Keratinocyte (primary cell): ENCODE data around the gene RMC1. TPM values are rescaled to one million over a fixed set of nuclear protein-coding genes. Genes with fewer than 3 reads are reported as not detected.

Experiments
- DNase-seq: peaks from one replicate; pipeline ENCODE4 v3.0.0-alpha.2; 2011; ENCODE audit warnings: low read depth, missing footprints, low spot score
- FAIRE-seq: peaks from 2 replicates; lab custom pipeline; 2011; peaks lifted over from hg19 to GRCh38; lab: Jason Lieb, UNC
- H2AFZ ChIP-seq: 2 replicates; pipeline ENCODE4 v1.6.0; 2012; ENCODE audit warnings: low read length, control low read depth, inconsistent platforms; ENCODE audit not compliant: control insufficient read depth
- H3K27ac ChIP-seq: 2 replicates; pipeline ENCODE4 v1.5.1; 2011; ENCODE audit warnings: low read length; ENCODE audit not compliant: control insufficient read depth, insufficient read depth
- H3K27me3 ChIP-seq: 3 replicates; pipeline ENCODE4 v1.6.0; 2011; ENCODE audit warnings: low read length; ENCODE audit not compliant: control insufficient read depth, insufficient read depth; ENCODE audit errors: extremely low read depth
- H3K36me3 ChIP-seq, 2 experiments: 2 replicates in 1 of 2; 3 replicates in 1 of 2; pipeline ENCODE4 v1.5.1; 2011; ENCODE audit warnings: low read length in 2 of 2, mild to moderate bottlenecking in 1 of 2; ENCODE audit not compliant: control insufficient read depth in 2 of 2, insufficient read depth in 2 of 2; ENCODE audit errors: extremely low read depth in 1 of 2
- H3K4me1 ChIP-seq: 3 replicates; pipeline ENCODE4 v1.5.1; 2011; ENCODE audit warnings: low read length; ENCODE audit not compliant: control insufficient read depth, insufficient read depth; ENCODE audit errors: extremely low read depth
- H3K4me2 ChIP-seq: 3 replicates; pipeline ENCODE4 v1.6.0; 2011; ENCODE audit warnings: low read depth, low read length; ENCODE audit not compliant: control insufficient read depth, insufficient read depth; ENCODE audit errors: extremely low read depth
- H3K4me3 ChIP-seq, 3 experiments: fragments of 200-600 bp in 1 of 3; sonication (generic) in 1 of 3; 2 replicates in 2 of 3; 3 replicates in 1 of 3; pipeline ENCODE4 v1.5.1; 2011 to 2016; ENCODE audit warnings: low read length in 3 of 3, mild to moderate bottlenecking in 3 of 3, control low read depth in 2 of 3, inconsistent platforms in 1 of 3, low read depth in 1 of 3, mixed read lengths in 1 of 3, mixed run types in 1 of 3, moderate library complexity in 1 of 3; ENCODE audit not compliant: control insufficient read depth in 2 of 3, insufficient read depth in 2 of 3; ENCODE audit errors: extremely low read depth in 1 of 3
- H3K79me2 ChIP-seq: 2 replicates; pipeline ENCODE4 v1.6.0; 2012; ENCODE audit warnings: low read length; ENCODE audit not compliant: control insufficient read depth, insufficient read depth
- H3K9ac ChIP-seq: 3 replicates; pipeline ENCODE4 v1.6.0; 2011; ENCODE audit warnings: low read length; ENCODE audit not compliant: control insufficient read depth, insufficient read depth; ENCODE audit errors: extremely low read depth
- H3K9me1 ChIP-seq: 3 replicates; pipeline ENCODE4 v1.6.0; 2011; ENCODE audit warnings: low read length; ENCODE audit not compliant: control insufficient read depth, insufficient read depth; ENCODE audit errors: extremely low read depth
- H3K9me3 ChIP-seq: 2 replicates; pipeline ENCODE4 v1.5.1; 2012; ENCODE audit warnings: low read depth, low read length; ENCODE audit not compliant: control insufficient read depth
- H4K20me1 ChIP-seq: 3 replicates; pipeline ENCODE4 v1.6.0; 2011; ENCODE audit warnings: low read length; ENCODE audit not compliant: control insufficient read depth, insufficient read depth; ENCODE audit errors: extremely low read depth
- EZH2 ChIP-seq: IDR thresholded peaks from one replicate; pipeline ENCODE4 v1.6.1; 2012; ENCODE audit warnings: inconsistent platforms, mild to moderate bottlenecking, low read length, moderate library complexity
- dilution Hi-C: fragments of 300-500 bp; cut with MboI; formaldehyde crosslinking; loops from one replicate; pipeline ENCODE4 v1.7.0; 2020; ENCODE audit warnings: low sequenced_read_pairs; ENCODE audit not compliant: extremely low pct_ligation_motif_present
- polyA plus RNA-seq, 5 experiments: library from polyadenylated mRNA; depleted of rRNA in 3 of 5; stranded (reverse) in 3 of 5; stranded (forward) in 1 of 5; unstranded in 1 of 5; fragments of >200 nt; gene quantifications; 1 replicate in 1 of 5; 2 replicates in 3 of 5; 3 replicates in 1 of 5; pipeline versions ENCODE4 v1.2.1 to v1.2.3, GENCODE V29; 2011 to 2012; ENCODE audit warnings: missing spikeins in 2 of 5, low read depth in 1 of 5, low replicate concordance in 1 of 5
- TF ChIP-seq, protein P1 (sequence below), 3 experiments: IDR thresholded peaks in 1 of 3; conservative IDR thresholded peaks in 1 of 3; optimal IDR thresholded peaks in 1 of 3; 2 replicates in 2 of 3; 3 replicates in 1 of 3; pipeline versions ENCODE3 to v1.5.1; 2011; ENCODE audit warnings: low read length in 3 of 3, mild to moderate bottlenecking in 3 of 3, moderate library complexity in 2 of 3, control low read depth in 1 of 3, inconsistent platforms in 1 of 3; ENCODE audit not compliant: insufficient read depth in 2 of 3; ENCODE audit errors: extremely low read depth in 1 of 3

Gene RMC1
- polyA plus RNA-seq, 1 donor (not counting 4 experiments of a cell fraction or from before 2014, with no cell fraction given) = 26.4 TPM

DNA sequence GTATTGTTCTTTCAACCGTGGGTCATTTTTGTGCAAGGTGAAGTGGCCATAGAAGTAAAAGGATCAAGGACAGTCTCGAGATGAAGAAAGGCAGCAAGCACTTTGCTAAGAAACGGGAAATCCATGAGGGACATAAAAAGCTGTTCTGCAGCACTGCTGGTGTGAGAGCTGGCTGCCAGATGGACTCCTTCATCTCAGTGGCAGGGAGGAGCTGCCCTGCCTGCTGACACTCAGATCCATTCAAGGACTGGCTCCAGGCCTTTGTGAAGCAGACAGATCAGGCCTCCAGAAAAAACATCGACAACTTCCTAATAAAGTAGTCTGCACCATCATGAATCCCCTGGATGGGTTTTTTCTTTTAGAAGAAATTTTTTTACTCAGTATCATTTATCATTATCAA lies 29.5 kb downstream of the RMC1 start:
- H3K27ac ChIP-seq = no peak overlapping the region
- dilution Hi-C loops = no loop called here
- DNase-seq (no peak), FAIRE-seq (no peak)
- H3K27me3 ChIP-seq = no peaks in the 10 kb centered on the region
- H3K9me3 ChIP-seq = no peaks in the 10 kb centered on the region
- no peak overlapping the region for H2AFZ ChIP-seq
- peaks cover 12% of the 10 kb centered on the region for H3K4me1 ChIP-seq
- H3K9me1 ChIP-seq = no peaks in the 10 kb centered on the region
- no peak overlapping the region for H3K9ac ChIP-seq
- TF ChIP-seq EZH2 = no peak
- TF ChIP-seq, protein P1, sequence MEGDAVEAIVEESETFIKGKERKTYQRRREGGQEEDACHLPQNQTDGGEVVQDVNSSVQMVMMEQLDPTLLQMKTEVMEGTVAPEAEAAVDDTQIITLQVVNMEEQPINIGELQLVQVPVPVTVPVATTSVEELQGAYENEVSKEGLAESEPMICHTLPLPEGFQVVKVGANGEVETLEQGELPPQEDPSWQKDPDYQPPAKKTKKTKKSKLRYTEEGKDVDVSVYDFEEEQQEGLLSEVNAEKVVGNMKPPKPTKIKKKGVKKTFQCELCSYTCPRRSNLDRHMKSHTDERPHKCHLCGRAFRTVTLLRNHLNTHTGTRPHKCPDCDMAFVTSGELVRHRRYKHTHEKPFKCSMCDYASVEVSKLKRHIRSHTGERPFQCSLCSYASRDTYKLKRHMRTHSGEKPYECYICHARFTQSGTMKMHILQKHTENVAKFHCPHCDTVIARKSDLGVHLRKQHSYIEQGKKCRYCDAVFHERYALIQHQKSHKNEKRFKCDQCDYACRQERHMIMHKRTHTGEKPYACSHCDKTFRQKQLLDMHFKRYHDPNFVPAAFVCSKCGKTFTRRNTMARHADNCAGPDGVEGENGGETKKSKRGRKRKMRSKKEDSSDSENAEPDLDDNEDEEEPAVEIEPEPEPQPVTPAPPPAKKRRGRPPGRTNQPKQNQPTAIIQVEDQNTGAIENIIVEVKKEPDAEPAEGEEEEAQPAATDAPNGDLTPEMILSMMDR (optimal IDR thresholded peaks at IDR 0.05 in 1 of 3, IDR thresholded peaks at IDR 0.05 in 1 of 3, conservative IDR thresholded peaks at IDR 0.05 in 1 of 3; ENCODE audit: extremely low read depth in 1 of 3, insufficient read depth in 2 of 3, low read length in 3 of 3) = no peak
- H3K4me3 ChIP-seq = no peak overlapping the region
- H3K36me3 ChIP-seq = peaks cover 49 to 66% of the 10 kb centered on the region in 2 experiments
- H3K4me2 ChIP-seq = no peak overlapping the region
- H3K79me2 ChIP-seq = no peaks in the 10 kb centered on the region
- peaks cover 4% of the 10 kb centered on the region for H4K20me1 ChIP-seq

DNA sequence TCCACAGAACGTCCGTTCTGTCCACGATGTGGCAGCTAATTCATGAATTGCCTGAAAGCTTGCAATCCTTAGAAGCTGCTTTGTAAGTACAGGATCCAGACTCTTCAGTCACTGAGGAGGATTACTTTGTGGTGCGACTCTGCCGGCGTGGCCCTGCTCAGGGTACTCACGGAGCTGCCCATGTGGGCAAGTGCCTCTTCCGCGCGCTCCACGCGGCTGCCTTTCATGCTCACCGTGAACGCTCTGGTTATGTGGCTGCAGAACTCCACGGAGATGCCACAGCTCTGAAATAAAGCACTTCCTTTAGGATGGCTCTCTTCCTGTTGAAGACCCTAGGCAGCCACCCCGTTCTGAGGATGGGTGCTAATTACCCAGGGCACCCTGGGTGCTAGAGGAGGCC lies 31.0 kb downstream of the RMC1 start:
- no peak overlapping the region for H2AFZ ChIP-seq
- no peak overlapping the region for H3K9ac ChIP-seq
- peaks cover 11% of the 10 kb centered on the region for H3K4me1 ChIP-seq
- dilution Hi-C loops = no loop called here
- peaks cover 56 to 61% of the 10 kb centered on the region in 2 experiments for H3K36me3 ChIP-seq
- H3K9me3 ChIP-seq = no peaks in the 10 kb centered on the region
- no peak for DNase-seq
- H3K4me3 ChIP-seq = no peak overlapping the region
- H3K27ac ChIP-seq = no peak overlapping the region
- H3K9me1 ChIP-seq = no peaks in the 10 kb centered on the region
- no peaks in the 10 kb centered on the region for H3K79me2 ChIP-seq
- peaks cover 2% of the 10 kb centered on the region for H4K20me1 ChIP-seq
- FAIRE-seq = no peak
- H3K27me3 ChIP-seq = no peaks in the 10 kb centered on the region
- TF ChIP-seq, protein P1 (optimal IDR thresholded peaks at IDR 0.05 in 1 of 3, IDR thresholded peaks at IDR 0.05 in 1 of 3, conservative IDR thresholded peaks at IDR 0.05 in 1 of 3; ENCODE audit: extremely low read depth in 1 of 3, insufficient read depth in 2 of 3, low read length in 3 of 3) = no peak
- TF ChIP-seq EZH2 = no peak
- H3K4me2 ChIP-seq = no peak overlapping the region
